Panc1 (cell line): Measurements from ENCODE around the gene MAGI2. TPM values are rescaled to one million over a fixed set of nuclear protein-coding genes. Genes with fewer than 3 reads are reported as not detected.

Source experiments
- ATAC-seq: fragments of 200-7000 bp; cut with Tn5 transposase; 2 replicates; pipeline ENCODE4 v1.9.1; 2020; ENCODE audit warnings: mild to moderate bottlenecking, moderate library complexity
- BruUV-seq: library from RNA; stranded (reverse); fragments of 400-500 nt; replicated peaks from 2 replicates; lab custom pipeline; 2021; lab: Mats Ljungman, UMichigan
- CTCF ChIA-PET: fragments of 300-600 bp; sonication (Branson Sonifier 250); formaldehyde crosslinking; loops from one replicate; lab custom pipeline; 2022; ENCODE audit warnings: antibody characterized with exemption; lab: Charles Lee
- POLR2A ChIA-PET: fragments of 300-600 bp; sonication (Branson Sonifier 250); formaldehyde crosslinking; loops from one replicate; lab custom pipeline; 2022; ENCODE audit warnings: antibody characterized with exemption; lab: Charles Lee
- DNase-seq: peaks from one replicate; pipeline ENCODE4 v3.0.0-alpha.2; 2010; ENCODE audit warnings: low read depth, low spot score
- H3K27ac ChIP-seq: 2 replicates; pipeline ENCODE4 v1.5.1; 2011; ENCODE audit warnings: mild to moderate bottlenecking, low read length, inconsistent platforms
- H3K27me3 ChIP-seq: fragments of 200-500 bp; sonication (Bioruptor generic); 2 replicates; pipeline ENCODE4 v1.6.0; 2014; ENCODE audit warnings: low read length, inconsistent platforms; ENCODE audit not compliant: control insufficient read depth, insufficient read depth
- H3K36me3 ChIP-seq: fragments of 200-500 bp; sonication (Bioruptor generic); 2 replicates; pipeline ENCODE4 v1.5.1; 2014; ENCODE audit warnings: inconsistent platforms, mild to moderate bottlenecking, low read length, moderate library complexity; ENCODE audit not compliant: control insufficient read depth, insufficient read depth
- H3K4me1 ChIP-seq: 2 replicates; pipeline ENCODE4 v1.5.1; 2011; ENCODE audit warnings: inconsistent platforms, mild to moderate bottlenecking, low read length, moderate library complexity; ENCODE audit not compliant: control insufficient read depth, insufficient read depth
- H3K4me3 ChIP-seq, 2 experiments: 2 replicates each; pipeline ENCODE4 v1.5.1; 2011 to 2012; ENCODE audit warnings: low read depth in 2 of 2, low read length in 2 of 2, mild to moderate bottlenecking in 2 of 2, inconsistent platforms in 1 of 2, moderate library complexity in 1 of 2
- H3K9me3 ChIP-seq: fragments of 200-500 bp; sonication (Bioruptor generic); 2 replicates; pipeline ENCODE4 v1.5.1; 2014; ENCODE audit warnings: low read depth, mild to moderate bottlenecking, inconsistent platforms, low read length, moderate library complexity; ENCODE audit not compliant: control insufficient read depth, insufficient read depth
- POLR2AphosphoS5 ChIP-seq: IDR thresholded peaks from 2 replicates; pipeline ENCODE4 v1.6.1; 2012; ENCODE audit warnings: mild to moderate bottlenecking, low read depth, low read length, moderate library complexity
- SIN3A ChIP-seq: IDR thresholded peaks from 2 replicates; pipeline ENCODE4 v1.6.1; 2012; ENCODE audit warnings: low read depth, mild to moderate bottlenecking, low read length, moderate library complexity, borderline replicate concordance; ENCODE audit not compliant: insufficient read depth
- TCF7L2 ChIP-seq: IDR thresholded peaks from 2 replicates; pipeline ENCODE4 v1.6.1; 2011; ENCODE audit warnings: mild to moderate bottlenecking, low read depth, low read length, inconsistent platforms
- in situ Hi-C: cut with HindIII; loops from 2 replicates; pipeline ENCODE4 v1.10.0; 2016; ENCODE audit warnings: low sequenced_read_pairs, low pct_unique_long_range_greater_than_20kb
- intact Hi-C: fragments of 100-400 bp; cut with micrococcal nuclease; formaldehyde crosslinking; loops from one replicate; pipeline ENCODE4 v1.10.0; 2022; ENCODE audit not compliant: unreplicated experiment
- total RNA-seq: library from RNA; stranded (reverse); gene quantifications from one replicate; pipeline ENCODE4 v1.2.1, GENCODE V29; 2021; ENCODE audit not compliant: unreplicated experiment
- TF ChIP-seq, protein P1 (sequence below), 2 experiments: IDR thresholded peaks; 2 replicates each; pipeline ENCODE4 v1.6.1; 2011 to 2012; ENCODE audit warnings: low read depth in 2 of 2, control low read depth in 1 of 2, low read length in 1 of 2, mild to moderate bottlenecking in 1 of 2, moderate library complexity in 1 of 2; ENCODE audit not compliant: insufficient read depth in 1 of 2
- TF ChIP-seq, protein P2 (sequence below): fragments of 450-650 bp; IDR thresholded peaks from 2 replicates; pipeline ENCODE4 v1.5.1; 2017; ENCODE audit warnings: mild to moderate bottlenecking

MAGI2 gene
- total RNA-seq, 1 experiment from 2014 or later: 5.4 TPM

DNA sequence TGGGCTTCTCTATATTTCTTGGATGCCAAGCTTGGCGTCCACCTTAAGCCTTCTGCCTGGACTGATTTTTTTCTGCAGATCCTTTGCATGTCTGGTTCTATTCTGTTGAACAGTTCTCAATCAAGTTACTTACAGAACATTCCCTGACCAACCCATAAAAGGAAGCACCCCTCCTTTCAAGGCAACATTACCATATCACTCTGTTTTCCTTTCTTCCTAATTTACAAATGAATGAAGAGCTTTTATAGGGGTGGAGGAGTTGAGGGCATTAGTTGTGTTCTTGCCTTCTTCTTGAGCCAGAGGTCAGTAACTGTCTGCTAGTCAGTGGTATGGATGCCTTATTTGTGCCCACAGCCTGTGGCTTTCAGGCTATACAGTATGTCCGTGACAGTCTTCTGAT lies 1293.9 kb downstream of the MAGI2 start:
- POLR2A ChIA-PET: no interaction called here
- Histone ChIP-seq H3K9me3 (no peaks in the 10 kb centered on the region), H3K27ac (no peak overlapping the region), H3K4me1 (no peaks in the 10 kb centered on the region), H3K36me3 (no peaks in the 10 kb centered on the region), H3K27me3 (peaks cover 7% of the 10 kb centered on the region; the same call in 1 of the 2 replicates), H3K4me3 (no peak overlapping the region)
- CTCF ChIA-PET: no interaction called here
- in situ Hi-C loops: no loop called here
- ATAC-seq: no peak
- TF ChIP-seq, protein P1, sequence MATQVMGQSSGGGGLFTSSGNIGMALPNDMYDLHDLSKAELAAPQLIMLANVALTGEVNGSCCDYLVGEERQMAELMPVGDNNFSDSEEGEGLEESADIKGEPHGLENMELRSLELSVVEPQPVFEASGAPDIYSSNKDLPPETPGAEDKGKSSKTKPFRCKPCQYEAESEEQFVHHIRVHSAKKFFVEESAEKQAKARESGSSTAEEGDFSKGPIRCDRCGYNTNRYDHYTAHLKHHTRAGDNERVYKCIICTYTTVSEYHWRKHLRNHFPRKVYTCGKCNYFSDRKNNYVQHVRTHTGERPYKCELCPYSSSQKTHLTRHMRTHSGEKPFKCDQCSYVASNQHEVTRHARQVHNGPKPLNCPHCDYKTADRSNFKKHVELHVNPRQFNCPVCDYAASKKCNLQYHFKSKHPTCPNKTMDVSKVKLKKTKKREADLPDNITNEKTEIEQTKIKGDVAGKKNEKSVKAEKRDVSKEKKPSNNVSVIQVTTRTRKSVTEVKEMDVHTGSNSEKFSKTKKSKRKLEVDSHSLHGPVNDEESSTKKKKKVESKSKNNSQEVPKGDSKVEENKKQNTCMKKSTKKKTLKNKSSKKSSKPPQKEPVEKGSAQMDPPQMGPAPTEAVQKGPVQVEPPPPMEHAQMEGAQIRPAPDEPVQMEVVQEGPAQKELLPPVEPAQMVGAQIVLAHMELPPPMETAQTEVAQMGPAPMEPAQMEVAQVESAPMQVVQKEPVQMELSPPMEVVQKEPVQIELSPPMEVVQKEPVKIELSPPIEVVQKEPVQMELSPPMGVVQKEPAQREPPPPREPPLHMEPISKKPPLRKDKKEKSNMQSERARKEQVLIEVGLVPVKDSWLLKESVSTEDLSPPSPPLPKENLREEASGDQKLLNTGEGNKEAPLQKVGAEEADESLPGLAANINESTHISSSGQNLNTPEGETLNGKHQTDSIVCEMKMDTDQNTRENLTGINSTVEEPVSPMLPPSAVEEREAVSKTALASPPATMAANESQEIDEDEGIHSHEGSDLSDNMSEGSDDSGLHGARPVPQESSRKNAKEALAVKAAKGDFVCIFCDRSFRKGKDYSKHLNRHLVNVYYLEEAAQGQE (IDR thresholded peaks at IDR 0.05; ENCODE audit: insufficient read depth in 1 of 2, low read depth in 2 of 2, low read length in 1 of 2): no peak
- no peak for TF ChIP-seq TCF7L2
- TF ChIP-seq SIN3A: no peak
- TF ChIP-seq, protein P2, sequence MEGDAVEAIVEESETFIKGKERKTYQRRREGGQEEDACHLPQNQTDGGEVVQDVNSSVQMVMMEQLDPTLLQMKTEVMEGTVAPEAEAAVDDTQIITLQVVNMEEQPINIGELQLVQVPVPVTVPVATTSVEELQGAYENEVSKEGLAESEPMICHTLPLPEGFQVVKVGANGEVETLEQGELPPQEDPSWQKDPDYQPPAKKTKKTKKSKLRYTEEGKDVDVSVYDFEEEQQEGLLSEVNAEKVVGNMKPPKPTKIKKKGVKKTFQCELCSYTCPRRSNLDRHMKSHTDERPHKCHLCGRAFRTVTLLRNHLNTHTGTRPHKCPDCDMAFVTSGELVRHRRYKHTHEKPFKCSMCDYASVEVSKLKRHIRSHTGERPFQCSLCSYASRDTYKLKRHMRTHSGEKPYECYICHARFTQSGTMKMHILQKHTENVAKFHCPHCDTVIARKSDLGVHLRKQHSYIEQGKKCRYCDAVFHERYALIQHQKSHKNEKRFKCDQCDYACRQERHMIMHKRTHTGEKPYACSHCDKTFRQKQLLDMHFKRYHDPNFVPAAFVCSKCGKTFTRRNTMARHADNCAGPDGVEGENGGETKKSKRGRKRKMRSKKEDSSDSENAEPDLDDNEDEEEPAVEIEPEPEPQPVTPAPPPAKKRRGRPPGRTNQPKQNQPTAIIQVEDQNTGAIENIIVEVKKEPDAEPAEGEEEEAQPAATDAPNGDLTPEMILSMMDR: no peak
- TF ChIP-seq POLR2AphosphoS5: no peak
- DNase-seq: no peak
- intact Hi-C loops: no loop called here
- no TSS peak for BruUV-seq

DNA sequence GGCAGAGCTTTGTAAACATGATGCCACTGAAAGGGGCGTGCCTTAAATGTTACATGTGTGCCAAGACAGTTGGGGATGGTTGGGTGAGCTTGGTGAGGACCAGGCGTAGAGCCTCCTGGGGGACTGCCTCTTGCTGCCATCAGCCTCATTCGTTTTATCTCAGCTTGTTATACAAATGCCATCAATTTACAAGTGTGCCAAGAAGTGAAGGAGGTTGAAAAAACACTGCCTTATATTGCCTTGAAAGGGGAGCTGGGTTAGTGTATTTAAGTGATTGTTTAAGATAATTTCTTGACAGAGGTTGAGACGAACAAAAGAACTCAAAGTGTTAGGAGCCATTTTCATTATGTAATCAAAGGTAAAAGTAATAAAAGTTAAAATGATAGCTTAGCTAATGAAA lies 1300.2 kb downstream of the MAGI2 start:
- in situ Hi-C loops: no loop called here

More for the DNA sequence above, 1300.2 kb downstream of the MAGI2 start:
- ATAC-seq (no peak), DNase-seq (no peak)
- H3K4me3 ChIP-seq: no peak overlapping the region
- no TSS peak for BruUV-seq
- no peaks in the 10 kb centered on the region; the same call in 1 of the 2 replicates for H3K27me3 ChIP-seq
- ChIA-PET POLR2A (no interaction called here), CTCF (no interaction called here)
- intact Hi-C loops: no loop called here
- TF ChIP-seq, protein P2: no peak
- TF ChIP-seq, protein P1 (IDR thresholded peaks at IDR 0.05; ENCODE audit: insufficient read depth in 1 of 2, low read depth in 2 of 2, low read length in 1 of 2): no peak
- TF ChIP-seq SIN3A (no peak), TCF7L2 (no peak), POLR2AphosphoS5 (no peak)
- H3K9me3 ChIP-seq: no peaks in the 10 kb centered on the region
- no peaks in the 10 kb centered on the region for H3K4me1 ChIP-seq
- H3K27ac ChIP-seq: no peak overlapping the region
- H3K36me3 ChIP-seq: no peaks in the 10 kb centered on the region
